Transverse colon (tissue), 4 donors: Measurements from ENCODE around the gene SLC22A31. TPM values are rescaled to one million over a fixed set of nuclear protein-coding genes. Genes with fewer than 3 reads are reported as not detected.
"Not testable (repeated sequence)": the region's sequence is repeated elsewhere in the genome, so short reads cannot be mapped to it uniquely, and the experiment has no call there.

ENCODE experiments used
- DNase-seq: peaks from one replicate; pipeline ENCODE4 v3.0.0-alpha.2; 2019
- H3K27ac ChIP-seq, 4 donors: fragments of 200-600 bp; sonication (generic); 2 replicates each; pipeline ENCODE4 v1.5.1; 2016 to 2018; ENCODE audit warnings: inconsistent platforms in 4 of 4
- H3K27me3 ChIP-seq: fragments of 200-600 bp; sonication (generic); 2 replicates; pipeline ENCODE4 v1.5.1; 2017; ENCODE audit warnings: inconsistent platforms
- H3K36me3 ChIP-seq, 4 donors: fragments of 200-600 bp; sonication (generic); 2 replicates each; pipeline ENCODE4 v1.5.1; 2017 to 2019; ENCODE audit warnings: inconsistent platforms in 4 of 4
- H3K4me1 ChIP-seq, 4 donors: fragments of 200-600 bp; sonication (generic); 2 replicates each; pipeline ENCODE4 v1.5.1; 2017 to 2020; ENCODE audit warnings: inconsistent platforms in 4 of 4
- H3K4me3 ChIP-seq, 4 donors: fragments of 200-600 bp; sonication (generic); 1 replicate in 1 of 4; 2 replicates in 3 of 4; pipeline versions ENCODE4 v1.5.1 to v1.6.1; 2017 to 2019; ENCODE audit warnings: inconsistent platforms in 4 of 4
- H3K9me3 ChIP-seq, 2 donors: fragments of 200-600 bp; sonication (generic); 2 replicates each; pipeline ENCODE4 v1.5.1; 2017 to 2019; ENCODE audit warnings: inconsistent platforms in 2 of 2
- CTCF ChIP-seq, 5 experiments: fragments of 200-600 bp in 3 of 5; fragments of 450-650 bp in 2 of 5; sonication (generic) in 3 of 5; IDR thresholded peaks; 1 replicate in 2 of 5; 2 replicates in 3 of 5; pipeline ENCODE4 v1.5.1; 2016 to 2017; ENCODE audit warnings: antibody characterized with exemption in 5 of 5, inconsistent platforms in 3 of 5, mild to moderate bottlenecking in 2 of 5, moderate library complexity in 1 of 5
- EP300 ChIP-seq: sonication (generic); formaldehyde crosslinking; IDR thresholded peaks from one replicate; pipeline ENCODE4 v1.6.1; 2017; ENCODE audit warnings: antibody characterized with exemption, low read depth
- POLR2A ChIP-seq: fragments of 450-650 bp; IDR thresholded peaks from one replicate; pipeline ENCODE4 v1.6.1; 2016; ENCODE audit warnings: antibody characterized with exemption, mild to moderate bottlenecking, moderate library complexity
- POLR2AphosphoS5 ChIP-seq, 3 donors: sonication (generic); formaldehyde crosslinking; IDR thresholded peaks; one replicate each; pipeline ENCODE4 v1.6.1; 2016; ENCODE audit warnings: antibody characterized with exemption in 3 of 3
- WGBS, 2 donors: methylation state at CpG; one replicate each; pipeline ENCODE4 v1.1.5; 2018; ENCODE audit warnings: low coverage in 1 of 2; 5-methylcytosine and 5-hydroxymethylcytosine counted together
- in situ Hi-C, 4 donors: fragments of 200-750 bp; cut with MboI; loops; one replicate each; pipeline versions ENCODE4 v1.15.0 to v1.15.1; 2017; ENCODE audit warnings: low sequenced_read_pairs in 3 of 4, low pct_ligation_motif_present in 1 of 4, low pct_unique_long_range_greater_than_20kb in 1 of 4
- intact Hi-C: fragments of 100-400 bp; cut with DNase I; formaldehyde crosslinking; loops from one replicate; pipeline ENCODE4 v1.15.1; 2023; ENCODE audit warnings: low total_unique reads
- total RNA-seq, 4 donors: library from RNA; depleted of rRNA; stranded (reverse); fragments of >200 nt; gene quantifications; one replicate each; pipeline ENCODE4 v1.1.0, GENCODE V29; 2016

Gene SLC22A31
- total RNA-seq, 4 donors from 2014 or later: 1.3 TPM; not detected in 3

GRCh38 chr16:89192956-89193575 is 7.3 kb downstream of the SLC22A31 start:
- Histone ChIP-seq H3K27ac (no peak overlapping the region), H3K4me3 (no peak overlapping the region)
- intact Hi-C loops: loop anchor here (1.0 kb wide), 1 partner anchor 18 kb away; no protein-coding TSS in a partner anchor

GRCh38 chr16:89192186-89192955 is 8.0 kb downstream of the SLC22A31 start:
- DNase-seq: peak; percentile 77
- 4% methylated on average over 34 of the region's 63 CpGs; no CpG with 5 or more reads in 1 of the 2 donors for WGBS, 2 donors
- H3K4me1 ChIP-seq, H3K27ac ChIP-seq, H3K36me3 ChIP-seq, H3K9me3 ChIP-seq, in situ Hi-C loops: not testable (repeated sequence)
- intact Hi-C loops: loop anchor here (1.0 kb wide), 1 partner anchor 19 kb away; no protein-coding TSS in a partner anchor
- Histone ChIP-seq H3K27me3 (peaks cover 16% of the 10 kb centered on the region), H3K4me3 (peak overlapping the region in 3 of 4 donors; percentile 24 to 42 (median 34))

More at GRCh38 chr16:89192956-89193575, 7.3 kb downstream of the SLC22A31 start:
- no peaks in the 10 kb centered on the region for H3K9me3 ChIP-seq
- peak; percentile 63 for DNase-seq
- 13% methylated on average over 16 of the region's 39 CpGs; no CpG with 5 or more reads in 1 of the 2 donors for WGBS, 2 donors
- peaks cover 0 to 9% (median 5%) of the 10 kb centered on the region in 4 donors for H3K4me1 ChIP-seq
- peaks cover 23% of the 10 kb centered on the region for H3K27me3 ChIP-seq
- in situ Hi-C loops: no loop called here
- H3K36me3 ChIP-seq: no peaks in the 10 kb centered on the region
- TF ChIP-seq POLR2A: no peak
- no peak for TF ChIP-seq POLR2AphosphoS5 (IDR thresholded peaks at IDR 0.05)
- no peak for TF ChIP-seq CTCF (IDR thresholded peaks at IDR 0.05)
- no peak for TF ChIP-seq EP300

GRCh38 chr16:89191901-89192185 is 8.5 kb downstream of the SLC22A31 start:
- intact Hi-C loops (loop anchor here (1.0 kb wide), 1 partner anchor 19 kb away; no protein-coding TSS in a partner anchor), in situ Hi-C loops (no loop called here)
- TF ChIP-seq EP300 (no peak), POLR2AphosphoS5 (IDR thresholded peaks at IDR 0.05) (no peak), POLR2A (no peak), CTCF (IDR thresholded peaks at IDR 0.05) (no peak)
- Histone ChIP-seq H3K27me3 (peaks cover 13% of the 10 kb centered on the region), H3K27ac (no peak overlapping the region), H3K9me3 (no peaks in the 10 kb centered on the region), H3K4me1 (peaks cover 0 to 9% (median 5%) of the 10 kb centered on the region in 4 donors), H3K4me3 (peak overlapping the region in 3 of 4 donors; percentile 24 to 42 (median 34)), H3K36me3 (no peaks in the 10 kb centered on the region)
- no peak for DNase-seq
- 1% methylated on average over 11 of the region's 19 CpGs; no CpG with 5 or more reads in 1 of the 2 donors for WGBS, 2 donors

- Histone ChIP-seq H3K9me3 (no peaks in the 10 kb centered on the region), H3K4me3 (peak overlapping the region in 1 of 4 donors; percentile 34), H3K27me3 (peaks cover 13% of the 10 kb centered on the region), H3K27ac (no peak overlapping the region), H3K4me1 (peaks cover 0 to 9% (median 5%) of the 10 kb centered on the region in 4 donors), H3K36me3 (no peaks in the 10 kb centered on the region)
- intact Hi-C loops (no loop called here), in situ Hi-C loops (no loop called here)
- TF ChIP-seq EP300: no peak
- no peak for TF ChIP-seq POLR2A
- no peak for TF ChIP-seq CTCF (IDR thresholded peaks at IDR 0.05)
- TF ChIP-seq POLR2AphosphoS5 (IDR thresholded peaks at IDR 0.05): no peak
- 37% methylated on average over 26 of the region's 44 CpGs; no CpG with 5 or more reads in 1 of the 2 donors for WGBS, 2 donors
- no peak for DNase-seq
Measured at GRCh38 chr16:89191033-89191900, 9.1 kb downstream of the SLC22A31 start.
